Measurements from ENCODE around the gene CHD3. TPM values are rescaled to one million over a fixed set of nuclear protein-coding genes. Genes with fewer than 3 reads are reported as not detected.
A peak's percentile ranks its signal among the peaks of the same experiment; 100 is the strongest.

Gene CHD3
- total and polyA plus RNA-seq, 2 experiments from 2014 or later: 41.2 to 75.3 TPM

DNA sequence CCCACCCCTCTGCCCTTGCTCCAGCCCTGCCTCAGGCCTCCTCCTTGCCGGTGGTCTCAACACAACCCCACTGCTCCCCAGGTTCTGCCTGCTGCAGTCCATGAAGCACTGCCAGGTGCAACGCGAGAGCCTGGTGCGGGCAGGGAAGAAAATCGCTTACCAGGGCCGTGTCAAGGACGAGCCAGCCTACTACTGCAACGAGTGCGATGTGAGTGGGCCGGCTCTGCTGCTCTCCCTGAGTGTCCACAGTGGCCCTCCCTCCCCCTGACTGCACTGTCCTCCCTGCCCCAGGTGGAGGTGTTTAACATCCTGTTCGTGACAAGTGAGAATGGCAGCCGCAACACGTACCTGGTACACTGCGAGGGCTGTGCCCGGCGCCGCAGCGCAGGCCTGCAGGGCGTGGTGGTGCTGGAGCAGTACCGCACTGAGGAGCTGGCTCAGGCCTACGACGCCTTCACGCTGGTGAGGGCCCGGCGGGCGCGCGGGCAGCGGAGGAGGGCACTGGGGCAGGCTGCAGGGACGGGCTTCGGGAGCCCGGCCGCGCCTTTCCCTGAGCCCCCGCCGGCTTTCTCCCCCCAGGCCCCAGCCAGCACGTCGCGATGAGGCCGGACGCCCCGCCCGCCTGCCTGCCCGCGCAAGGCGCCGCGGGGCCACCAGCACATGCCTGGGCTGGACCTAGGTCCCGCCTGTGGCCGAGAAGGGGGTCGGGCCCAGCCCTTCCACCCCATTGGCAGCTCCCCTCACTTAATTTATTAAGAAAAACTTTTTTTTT, 35.5 kb upstream of the CHD3 start:
- H3K4me3 ChIP-seq: no peak overlapping the region
- 89% methylated on average over 34 of the region's 51 CpGs for WGBS (ENCODE audit: low lambda C conversion rate, missing lambda C conversion rate)
- peak; percentile 14 for DNase-seq (ENCODE audit: low spot score)
- TF ChIP-seq CTCF (IDR thresholded peaks at IDR 0.05; ENCODE audit: poor library complexity): no peak
- no peak for TF ChIP-seq EZH2phosphoT487 (IDR thresholded peaks at IDR 0.05; ENCODE audit: low read depth, severe bottlenecking, unreplicated experiment)
- TF ChIP-seq EZH2 (IDR thresholded peaks at IDR 0.05; ENCODE audit: borderline replicate concordance): no peak
- no peak overlapping the region for H2AFZ ChIP-seq
- H3K79me2 ChIP-seq: peaks cover 35% of the 10 kb centered on the region
- peaks cover 26% of the 10 kb centered on the region for H3K4me1 ChIP-seq (ENCODE audit: insufficient read depth)
- no peak overlapping the region for H3K4me2 ChIP-seq
- H3K27ac ChIP-seq: no peak overlapping the region
- H3K9me3 ChIP-seq (ENCODE audit: low read depth): no peaks in the 10 kb centered on the region
- peaks cover 49% of the 10 kb centered on the region for H4K20me1 ChIP-seq (ENCODE audit: insufficient read depth, poor library complexity, severe bottlenecking)
- no peaks in the 10 kb centered on the region for H3K9me2 ChIP-seq (replicated peaks; ENCODE audit: insufficient read depth)
- H3K36me3 ChIP-seq (replicated peaks; ENCODE audit: insufficient read depth, low read depth): no peaks in the 10 kb centered on the region
- H3K27me3 ChIP-seq: no peaks in the 10 kb centered on the region

GRCh38 chr17:7853691-7854038, 34.9 kb upstream of the CHD3 start:
- Histone ChIP-seq H3K27me3 (no peaks in the 10 kb centered on the region), H3K4me1 (ENCODE audit: insufficient read depth) (peaks cover 32% of the 10 kb centered on the region), H3K9me3 (ENCODE audit: low read depth) (no peaks in the 10 kb centered on the region), H2AFZ (no peak overlapping the region), H3K79me2 (peaks cover 39% of the 10 kb centered on the region), H3K4me3 (no peak overlapping the region), H3K27ac (no peak overlapping the region), H3K36me3 (replicated peaks; ENCODE audit: insufficient read depth, low read depth) (no peaks in the 10 kb centered on the region), H3K9me2 (replicated peaks; ENCODE audit: insufficient read depth) (no peaks in the 10 kb centered on the region), H4K20me1 (ENCODE audit: insufficient read depth, poor library complexity, severe bottlenecking) (peaks cover 43% of the 10 kb centered on the region), H3K4me2 (no peak overlapping the region)
- 86% methylated on average over 20 of the region's 21 CpGs for WGBS (ENCODE audit: low lambda C conversion rate, missing lambda C conversion rate)
- DNase-seq (ENCODE audit: low spot score): peak; percentile 15
- TF ChIP-seq EZH2phosphoT487 (IDR thresholded peaks at IDR 0.05; ENCODE audit: low read depth, severe bottlenecking, unreplicated experiment): no peak
- no peak for TF ChIP-seq CTCF (IDR thresholded peaks at IDR 0.05; ENCODE audit: poor library complexity)
- TF ChIP-seq EZH2 (IDR thresholded peaks at IDR 0.05; ENCODE audit: borderline replicate concordance): no peak

GRCh38 chr17:7854078-7854777, 34.4 kb upstream of the CHD3 start:
- Histone ChIP-seq H3K27ac (no peak overlapping the region), H4K20me1 (ENCODE audit: insufficient read depth, poor library complexity, severe bottlenecking) (peaks cover 39% of the 10 kb centered on the region), H3K9me2 (replicated peaks; ENCODE audit: insufficient read depth) (no peaks in the 10 kb centered on the region), H3K4me3 (no peak overlapping the region), H3K4me1 (ENCODE audit: insufficient read depth) (peaks cover 34% of the 10 kb centered on the region), H3K4me2 (peak overlapping the region; percentile 93), H2AFZ (no peak overlapping the region), H3K79me2 (peaks cover 44% of the 10 kb centered on the region), H3K9me3 (ENCODE audit: low read depth) (no peaks in the 10 kb centered on the region), H3K36me3 (replicated peaks; ENCODE audit: insufficient read depth, low read depth) (no peaks in the 10 kb centered on the region), H3K27me3 (no peaks in the 10 kb centered on the region)
- WGBS (ENCODE audit: low lambda C conversion rate, missing lambda C conversion rate): 68% methylated on average over 28 of the region's 31 CpGs
- TF ChIP-seq EZH2phosphoT487 (IDR thresholded peaks at IDR 0.05; ENCODE audit: low read depth, severe bottlenecking, unreplicated experiment) (no peak), EZH2 (IDR thresholded peaks at IDR 0.05; ENCODE audit: borderline replicate concordance) (no peak), CTCF (IDR thresholded peaks at IDR 0.05; ENCODE audit: poor library complexity) (no peak)
- peak; percentile 10 for DNase-seq (ENCODE audit: low spot score)

Measured in hepatocyte (in vitro differentiated cells).